Kidney epithelial cell (primary cell): ENCODE data around the gene ARHGAP45. TPM values are rescaled to one million over a fixed set of nuclear protein-coding genes. Genes with fewer than 3 reads are reported as not detected.

Source experiments
- DNase-seq: peaks from one replicate; pipeline ENCODE4 v3.0.0-alpha.2; 2010; ENCODE audit warnings: low read depth
- H3K27me3 ChIP-seq: 2 replicates; pipeline ENCODE4 v1.6.0; 2011; ENCODE audit warnings: low read length; ENCODE audit not compliant: control insufficient read depth, insufficient read depth
- H3K36me3 ChIP-seq: 2 replicates; pipeline ENCODE4 v1.5.1; 2011; ENCODE audit warnings: low read length; ENCODE audit not compliant: control insufficient read depth, insufficient read depth
- H3K4me3 ChIP-seq: 2 replicates; pipeline ENCODE4 v1.5.1; 2011; ENCODE audit warnings: low read depth, mild to moderate bottlenecking, control low read depth, low read length
- CTCF ChIP-seq: IDR thresholded peaks from 2 replicates; pipeline ENCODE4 v1.5.1; 2011; ENCODE audit warnings: mild to moderate bottlenecking, moderate library complexity, low read length, control low read depth, inconsistent platforms; ENCODE audit not compliant: insufficient read depth, poor library complexity, severe bottlenecking
- total RNA-seq: library from RNA; depleted of rRNA; stranded (reverse); fragments of >200 nt; gene quantifications from 2 replicates; pipeline ENCODE4 v1.2.3, GENCODE V29; 2015

ARHGAP45 gene
- total RNA-seq, 1 donor from 2014 or later, result 4.2 TPM

GRCh38 chr19:1027650-1028061, 39.3 kb upstream of the ARHGAP45 start:
- DNase-seq, result no peak
- H3K27me3 ChIP-seq, result no peaks in the 10 kb centered on the region
- peaks cover 3% of the 10 kb centered on the region for H3K36me3 ChIP-seq
- H3K4me3 ChIP-seq, result peak overlapping the region; percentile 97
- TF ChIP-seq CTCF, result no peak

GRCh38 chr19:1028062-1028926, 38.7 kb upstream of the ARHGAP45 start:
- no peaks in the 10 kb centered on the region for H3K27me3 ChIP-seq
- no peak for TF ChIP-seq CTCF
- H3K36me3 ChIP-seq, result peaks cover 3% of the 10 kb centered on the region
- peak; percentile 66 for DNase-seq
- H3K4me3 ChIP-seq, result peak overlapping the region; percentile 97

- H3K36me3 ChIP-seq, result peaks cover 6% of the 10 kb centered on the region
These were observed 34.6 kb upstream of the ARHGAP45 start for GRCh38 chr19:1032264-1032867.

GRCh38 chr19:1035998-1036621, 30.9 kb upstream of the ARHGAP45 start:
- no peak for TF ChIP-seq CTCF
- DNase-seq, result no peak
- H3K27me3 ChIP-seq, result no peaks in the 10 kb centered on the region
- H3K4me3 ChIP-seq, result no peak overlapping the region
- H3K36me3 ChIP-seq, result peaks cover 6% of the 10 kb centered on the region

More at GRCh38 chr19:1032264-1032867, 34.6 kb upstream of the ARHGAP45 start:
- Histone ChIP-seq H3K4me3 (no peak overlapping the region), H3K27me3 (no peaks in the 10 kb centered on the region)
- no peak for TF ChIP-seq CTCF
- DNase-seq, result no peak

- Histone ChIP-seq H3K4me3 (no peak overlapping the region), H3K27me3 (no peaks in the 10 kb centered on the region), H3K36me3 (peaks cover 4% of the 10 kb centered on the region)
- DNase-seq, result no peak
- no peak for TF ChIP-seq CTCF
These were observed 29.3 kb upstream of the ARHGAP45 start for GRCh38 chr19:1037621-1038064.
